Renal cortex interstitium (tissue), 11 donors: ENCODE results near the gene CPED1. TPM values are rescaled to one million over a fixed set of nuclear protein-coding genes. Genes with fewer than 3 reads are reported as not detected.
A peak's percentile ranks its signal among the peaks of the same experiment; 100 is the strongest.
"Not testable (repeated sequence)": the region's sequence is repeated elsewhere in the genome, so short reads cannot be mapped to it uniquely, and the experiment has no call there.

ENCODE experiments used
- DNase-seq, 11 donors: peaks; one replicate each; pipeline ENCODE4 v3.0.0-alpha.2; 2013; ENCODE audit warnings: low read depth in 9 of 11, low spot score in 4 of 11; ENCODE audit errors: extremely low read depth in 1 of 11
- polyA plus RNA-seq, 3 donors: library from polyadenylated mRNA; unstranded; fragments of 120-200 nt; gene quantifications; one replicate each; pipeline ENCODE4 v1.2.1, GENCODE V29; 2013; ENCODE audit not compliant: insufficient read length in 3 of 3

CPED1 gene
- polyA plus RNA-seq, 3 donors: 37.1 to 43.9 (median 43.3) TPM

DNA sequence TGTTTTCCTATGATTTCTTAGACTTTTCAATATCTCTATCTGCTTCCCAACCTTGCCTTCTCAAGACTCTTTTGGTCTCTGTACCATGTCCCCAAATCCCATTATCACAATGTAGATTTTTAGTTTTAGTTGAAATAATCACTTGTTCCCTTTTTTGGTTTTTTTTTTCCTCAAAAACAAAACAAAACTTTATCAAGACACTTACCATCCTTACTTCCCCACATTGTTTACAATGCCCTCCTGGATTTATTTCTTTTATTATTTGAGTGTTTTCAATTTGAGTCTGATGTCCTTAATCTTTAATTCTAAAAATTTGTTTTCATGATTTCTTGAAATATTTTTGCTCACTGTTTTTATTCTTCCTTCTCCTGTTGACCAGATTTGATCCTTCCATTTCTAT lies 112.6 kb downstream of the CPED1 start:
- DNase-seq: no peak

DNA sequence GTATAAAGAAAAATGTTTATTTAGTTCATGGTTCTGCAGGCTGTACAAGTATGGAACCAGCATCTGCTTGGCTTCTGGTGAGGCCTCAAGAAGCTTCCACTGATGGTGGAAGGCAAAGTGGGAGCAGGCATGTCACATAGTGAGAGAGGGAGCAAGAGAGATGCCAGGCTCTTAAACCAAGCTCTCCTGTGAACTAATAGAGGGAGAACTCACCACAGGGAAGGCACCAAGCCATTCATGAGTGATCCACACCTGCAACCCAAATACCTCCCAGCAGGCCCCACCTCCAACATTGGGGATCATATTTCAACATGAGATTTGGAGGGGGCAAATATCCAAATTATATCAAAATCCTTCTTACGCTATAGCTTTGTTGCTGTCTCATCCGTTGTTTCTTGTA lies 113.1 kb downstream of the CPED1 start:
- no peak for DNase-seq

DNA sequence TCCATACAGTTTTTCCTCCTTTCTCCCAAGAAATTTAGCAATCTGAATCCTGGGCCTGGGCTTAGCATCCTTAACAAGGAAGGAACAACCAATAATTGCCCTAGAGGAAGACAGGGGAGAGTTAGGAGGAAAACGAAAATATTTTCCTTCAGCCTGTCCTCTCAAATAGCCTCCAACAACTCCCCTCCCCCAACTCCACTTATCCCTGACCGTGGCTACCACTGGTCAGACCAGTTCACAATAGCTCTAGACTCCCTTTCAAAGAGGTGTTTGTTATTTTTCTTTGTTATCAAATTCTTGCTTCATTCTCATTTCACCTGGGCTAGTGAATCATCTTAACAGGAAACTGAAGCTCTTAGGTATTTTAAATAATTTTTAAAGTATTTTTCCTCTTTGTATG lies 114.1 kb downstream of the CPED1 start:
- DNase-seq: no peak

DNA sequence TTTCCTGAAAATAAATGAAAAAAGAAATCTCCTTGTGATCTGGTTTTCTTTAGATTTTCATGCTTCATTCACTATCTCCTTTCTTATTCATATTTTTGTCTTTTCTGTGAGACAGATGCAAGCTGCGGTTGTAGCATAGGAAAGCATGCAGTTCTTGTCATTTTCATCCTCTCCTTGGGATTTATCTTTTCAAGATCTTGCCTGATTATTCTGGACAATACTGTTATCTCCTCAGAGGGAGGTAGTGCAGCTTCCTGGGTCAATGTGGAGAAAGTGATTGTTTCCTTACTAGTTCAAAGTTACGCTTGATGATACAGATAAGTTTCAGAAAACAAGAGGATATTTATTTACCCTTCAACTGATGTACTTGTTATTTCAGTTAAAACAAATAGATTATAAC lies 114.6 kb downstream of the CPED1 start:
- no peak for DNase-seq

DNA sequence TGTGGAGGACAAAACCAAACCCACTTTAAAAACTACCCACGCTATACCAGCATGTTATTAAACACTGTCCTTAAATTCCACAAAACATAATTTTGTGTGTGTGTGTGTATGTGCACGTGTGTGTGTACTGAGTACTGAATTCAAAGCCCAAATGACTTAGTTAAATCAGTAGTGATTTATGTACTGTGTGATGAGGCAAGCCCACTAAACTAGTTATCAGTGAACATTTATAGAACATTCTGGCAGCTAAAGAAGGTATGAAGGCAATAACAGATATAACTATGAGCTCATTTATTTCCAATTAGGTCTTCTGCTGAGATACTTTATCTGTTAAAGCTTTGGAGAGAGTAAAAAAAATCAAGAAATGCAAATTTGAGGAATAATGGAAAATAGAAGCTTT lies 115.1 kb downstream of the CPED1 start:
- DNase-seq: no peak

DNA sequence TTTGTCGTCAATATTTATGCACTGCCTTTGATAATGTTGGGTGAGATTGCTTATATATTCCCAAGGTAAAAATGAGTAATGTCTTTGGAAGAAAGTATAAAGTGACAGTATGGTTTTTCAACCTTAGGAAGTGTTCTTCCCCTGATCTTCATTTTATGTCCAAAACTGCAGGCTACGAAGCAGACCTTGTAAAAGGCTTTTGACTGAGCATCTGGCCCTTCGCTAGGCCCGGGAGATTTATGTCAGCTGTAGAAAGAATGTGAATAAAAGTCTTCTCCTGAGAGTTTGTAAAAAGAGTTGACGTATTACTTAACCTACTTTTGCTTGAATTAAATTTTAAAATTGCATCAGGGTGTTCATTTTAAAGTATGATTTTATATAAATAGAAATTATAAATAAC lies 116.8 kb downstream of the CPED1 start:
- peak in 1 of 11 donors; percentile 11 for DNase-seq

DNA sequence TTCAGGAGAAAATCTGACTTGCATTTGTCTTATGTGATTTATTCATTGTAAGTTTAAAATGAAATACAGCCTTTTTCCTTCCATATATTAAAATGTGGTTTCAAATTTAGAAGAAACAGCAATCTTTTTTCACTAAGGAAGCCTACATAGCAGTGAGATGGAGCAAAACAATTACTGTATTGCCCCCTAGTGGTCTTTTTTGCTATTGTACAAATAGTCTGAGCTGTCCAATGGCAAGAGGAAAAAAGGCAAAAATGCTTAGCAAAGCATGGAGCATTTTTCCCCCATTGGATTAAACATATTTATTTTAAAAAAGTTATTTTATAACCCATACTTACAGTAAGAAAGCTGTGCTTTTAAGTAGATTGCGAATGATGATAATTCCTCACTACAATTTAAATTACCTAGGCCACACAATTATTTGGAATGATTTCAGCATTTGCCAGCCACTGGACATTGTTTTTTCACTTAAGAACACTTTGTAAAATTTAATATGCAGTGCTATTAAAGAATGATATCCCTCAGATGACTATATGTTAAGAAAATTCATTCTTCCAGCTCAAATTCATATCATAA lies 119.5 kb downstream of the CPED1 start:
- peak; percentile 34 to 71 (median 48) for DNase-seq

DNA sequence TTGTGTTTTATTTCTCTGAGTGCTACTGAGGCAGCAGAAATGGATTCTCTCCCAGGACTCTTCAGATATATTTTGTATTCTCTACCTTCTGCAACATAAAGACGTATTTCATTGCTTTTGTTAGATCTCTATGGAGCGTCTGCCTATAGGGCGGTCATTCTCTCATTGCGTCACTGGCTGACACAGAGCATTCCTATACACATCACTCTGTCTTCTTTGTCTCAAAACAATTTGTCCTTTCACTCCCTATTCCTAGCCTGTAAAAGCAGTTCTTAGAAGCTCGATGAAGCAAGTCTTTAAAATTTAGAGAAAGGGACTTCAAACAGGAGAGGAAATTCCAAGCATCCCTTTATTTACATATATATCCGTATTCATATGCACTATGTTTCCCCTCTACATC lies 120.6 kb downstream of the CPED1 start:
- DNase-seq: no peak

DNA sequence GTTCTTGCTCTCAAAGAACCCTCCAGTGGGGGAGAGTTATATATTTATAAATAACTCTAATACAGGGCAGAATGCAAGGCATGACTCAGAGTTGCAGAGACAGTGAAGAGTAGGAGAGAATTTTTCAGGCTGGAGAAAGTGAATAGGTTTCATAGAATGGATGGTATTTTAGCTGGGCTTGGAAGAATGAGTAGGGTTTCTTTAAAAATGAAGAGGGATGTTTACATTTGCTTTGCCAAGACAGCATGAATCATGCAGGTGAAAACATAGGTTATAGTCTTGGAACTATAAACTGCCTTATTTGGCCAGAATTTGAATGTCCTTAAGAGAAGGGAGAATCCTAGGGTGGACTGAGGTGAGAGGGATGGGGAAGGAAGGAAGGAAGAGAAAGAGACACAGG lies 124.8 kb downstream of the CPED1 start:
- no peak for DNase-seq

DNA sequence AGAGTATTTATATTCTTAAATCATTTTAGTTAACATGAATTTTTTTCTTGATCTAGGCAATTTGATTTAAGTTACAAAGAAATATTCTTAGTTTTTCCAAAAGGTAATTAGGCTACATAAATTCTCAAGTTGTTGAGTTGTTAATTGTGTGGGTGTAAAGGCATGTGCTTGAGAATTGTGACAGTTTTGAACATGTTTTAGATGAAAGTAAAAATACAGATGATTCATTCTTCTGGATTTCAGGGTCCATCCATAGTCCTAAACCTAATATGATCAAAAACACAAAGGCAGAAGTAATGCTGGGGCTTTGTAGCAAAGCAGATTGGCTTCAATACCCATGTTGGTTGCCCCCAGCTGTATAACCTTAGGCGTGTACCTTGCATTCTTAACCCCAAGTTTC lies 127.9 kb downstream of the CPED1 start:
- DNase-seq: no peak

DNA sequence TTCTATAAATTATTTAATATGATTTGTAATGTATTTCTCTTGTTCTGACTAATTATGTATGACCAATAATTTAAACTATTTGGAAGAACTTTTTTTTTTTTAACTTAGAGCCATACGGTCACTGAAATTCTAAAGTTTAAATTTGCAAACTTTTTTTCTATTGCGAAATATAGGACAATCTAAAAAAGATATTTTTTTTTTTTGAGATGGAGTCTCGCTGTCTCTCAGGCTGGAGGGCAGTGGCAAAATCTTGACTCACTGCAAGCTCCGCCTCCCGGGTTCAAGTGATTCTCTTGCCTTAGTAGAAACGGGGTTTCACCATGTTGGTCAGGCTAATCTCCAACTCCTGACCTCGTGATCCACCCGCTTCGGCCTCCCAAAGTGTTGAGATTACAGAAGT lies 130.5 kb downstream of the CPED1 start:
- no peak for DNase-seq

DNA sequence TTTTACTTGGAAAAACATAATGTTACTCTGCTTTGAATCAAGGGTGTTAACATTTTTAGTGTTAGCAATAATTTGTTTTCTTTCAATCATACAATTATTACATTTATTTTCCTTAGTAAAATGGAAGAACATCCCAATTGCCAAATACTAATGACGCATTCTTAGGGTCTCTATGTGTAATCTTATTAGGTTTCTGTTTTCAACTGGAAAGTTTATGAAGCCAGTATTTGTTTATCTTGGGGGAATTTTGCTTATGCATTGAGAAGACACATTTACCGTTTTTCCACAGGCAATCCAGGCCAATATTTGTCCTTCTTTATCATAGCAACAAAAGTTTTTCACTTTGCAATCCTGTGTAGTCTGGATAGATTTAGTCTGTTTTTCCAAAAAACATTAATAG lies 134.5 kb downstream of the CPED1 start:
- no peak for DNase-seq

DNA sequence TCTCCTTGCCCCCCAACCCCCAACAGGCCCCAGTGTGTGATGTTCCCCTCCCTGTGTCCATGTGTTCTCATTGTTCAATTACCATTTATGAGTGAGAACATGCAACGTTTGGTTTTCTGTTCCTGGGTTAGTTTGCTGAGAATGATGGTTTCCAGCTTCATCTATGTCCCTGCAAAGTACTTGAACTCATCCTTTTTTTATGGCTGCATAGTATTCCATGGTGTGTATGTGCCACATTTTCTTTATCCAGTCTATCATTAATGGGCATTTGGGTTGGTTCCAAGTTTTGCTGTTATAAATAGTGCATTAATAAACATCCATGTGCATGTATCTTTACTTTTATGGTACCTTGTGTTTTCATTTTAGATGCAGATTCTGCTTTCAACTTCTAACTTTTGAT lies 136.9 kb downstream of the CPED1 start:
- not testable (repeated sequence) for DNase-seq

DNA sequence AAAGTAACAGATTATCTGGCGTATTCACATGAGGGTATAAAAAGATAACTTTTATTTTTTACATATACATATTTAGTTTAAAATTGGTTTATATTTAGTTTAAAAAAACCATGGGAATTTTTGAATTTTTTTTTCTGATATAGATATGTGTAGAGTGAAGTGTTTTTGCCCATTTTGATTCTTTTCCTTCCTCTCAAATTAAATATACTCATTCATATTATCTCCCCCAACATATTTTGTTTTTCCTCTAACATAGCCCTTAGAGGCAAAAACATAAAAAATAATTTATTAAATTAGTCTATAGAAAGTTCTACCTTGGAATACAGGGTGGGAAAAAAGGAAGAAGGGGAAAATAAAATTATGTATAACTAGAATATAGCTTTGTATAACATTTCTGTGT lies 137.7 kb downstream of the CPED1 start:
- DNase-seq: no peak

DNA sequence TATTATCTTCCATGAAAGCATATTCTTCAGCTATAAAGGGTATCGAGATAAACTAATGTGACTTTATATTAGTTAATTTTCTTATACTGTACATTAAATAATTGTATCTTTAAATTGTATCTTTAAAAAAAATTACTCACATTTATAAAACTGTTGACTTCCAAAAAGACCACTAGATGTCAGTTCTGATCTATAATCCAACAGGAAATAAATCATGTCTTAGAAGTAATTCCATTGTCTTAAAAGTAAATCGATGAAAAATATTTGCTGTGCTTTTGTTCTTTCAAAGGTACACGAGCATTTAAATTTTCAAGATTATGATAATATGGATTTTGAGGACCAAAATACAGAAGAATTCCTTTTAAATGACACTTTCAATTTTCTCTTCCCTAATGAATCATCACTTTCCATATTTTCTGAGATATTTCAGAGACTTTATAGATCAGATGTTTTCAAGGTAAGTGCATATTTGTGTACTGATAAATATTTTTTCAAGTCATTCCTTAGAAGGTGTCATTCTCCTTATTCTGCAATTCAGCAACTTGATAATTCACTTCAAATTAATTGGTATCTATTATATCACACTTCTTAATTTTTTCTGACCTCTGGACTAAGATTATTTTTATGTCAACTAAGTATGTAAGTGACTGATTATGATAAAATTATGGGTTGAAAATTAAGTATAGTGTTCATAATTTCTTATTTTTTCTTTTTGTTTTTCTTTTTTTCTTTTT lies 138.5 kb downstream of the CPED1 start:
- DNase-seq: no peak

DNA sequence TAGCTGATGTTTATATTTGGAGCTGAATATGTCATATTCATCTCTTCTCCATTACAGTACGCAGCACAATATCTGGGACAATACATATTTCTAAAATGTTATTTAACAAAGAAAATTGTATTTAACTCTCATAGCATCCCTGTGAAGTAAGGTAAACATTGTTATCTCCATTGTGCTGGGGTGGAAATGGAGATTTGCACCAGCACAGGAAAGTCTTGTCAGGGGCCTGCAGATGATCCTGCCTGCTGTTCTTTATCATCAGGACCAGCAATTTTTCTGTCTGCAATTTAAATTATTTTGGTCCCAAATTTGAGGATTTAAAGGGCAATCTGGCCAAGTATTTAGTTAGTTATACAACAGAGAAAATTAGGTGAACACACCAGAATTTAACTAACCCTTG lies 144.4 kb downstream of the CPED1 start:
- DNase-seq: no peak

DNA sequence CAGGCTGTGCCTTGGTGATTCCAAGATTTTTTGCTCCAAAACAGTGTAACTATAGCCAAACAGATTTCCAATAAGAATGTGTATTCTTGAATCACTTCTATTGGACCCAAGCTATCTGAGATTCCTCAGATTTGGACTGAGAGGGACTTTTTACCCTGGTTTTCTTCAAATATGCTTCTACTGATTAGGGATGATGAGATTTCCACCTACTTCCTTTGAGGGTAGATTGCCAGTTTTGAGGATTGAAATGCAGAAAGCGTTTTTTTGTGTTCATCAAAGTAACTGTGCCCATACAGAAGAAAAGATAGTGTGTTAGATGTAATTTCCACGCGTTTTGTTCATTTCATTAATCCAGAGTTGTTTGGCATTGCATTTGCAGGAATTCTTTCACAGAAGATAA lies 144.9 kb downstream of the CPED1 start:
- DNase-seq: no peak

DNA sequence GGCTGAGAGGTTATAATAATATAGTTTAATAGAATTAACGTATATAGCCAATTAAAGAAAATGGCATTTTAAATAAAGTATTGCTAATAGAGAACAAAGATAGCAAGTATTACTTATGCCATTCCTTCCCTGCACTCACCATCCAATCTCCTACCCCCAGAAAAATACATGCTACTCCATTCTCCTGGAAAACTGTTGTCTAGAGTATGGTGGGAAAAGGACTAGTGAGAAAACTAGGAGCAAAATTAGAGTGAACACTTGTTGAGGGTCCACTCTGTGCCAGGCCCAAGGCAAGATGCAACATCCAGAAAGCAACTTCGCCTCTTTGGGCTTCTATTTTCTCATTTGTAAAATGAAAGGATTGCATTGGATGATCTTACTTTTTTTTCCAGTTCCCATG lies 149.1 kb downstream of the CPED1 start:
- DNase-seq: no peak

DNA sequence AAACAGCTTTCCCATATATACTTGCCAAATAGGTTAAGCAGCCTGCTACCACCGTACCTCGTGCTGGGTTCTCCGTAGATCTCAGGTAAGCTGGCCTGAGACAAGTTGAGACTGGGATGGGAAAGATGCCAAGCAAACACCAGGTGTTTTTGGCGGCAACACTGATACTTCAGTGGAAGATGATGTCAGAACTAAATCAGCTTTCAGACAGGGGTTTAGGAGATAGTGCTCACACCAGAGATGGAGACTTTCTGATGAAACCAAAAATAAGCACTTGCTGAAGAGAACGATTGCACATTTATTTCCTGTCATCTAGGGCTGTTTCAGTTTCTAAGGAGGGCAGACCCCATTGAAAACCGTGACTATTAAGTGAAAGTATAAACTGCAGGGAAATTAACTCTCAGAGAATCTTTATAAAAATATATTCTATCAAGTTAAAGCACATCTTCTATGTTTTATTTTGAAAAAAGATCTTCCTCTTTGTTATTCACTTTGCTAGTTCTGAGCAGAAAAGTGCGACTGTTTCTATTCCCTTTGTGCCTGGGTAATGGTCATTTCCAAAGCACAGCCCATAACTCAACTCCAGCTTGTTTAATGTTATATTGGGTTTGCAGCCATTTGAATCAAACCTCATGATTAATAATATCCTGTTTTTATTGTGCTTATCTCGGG lies 149.9 kb downstream of the CPED1 start:
- no peak for DNase-seq

DNA sequence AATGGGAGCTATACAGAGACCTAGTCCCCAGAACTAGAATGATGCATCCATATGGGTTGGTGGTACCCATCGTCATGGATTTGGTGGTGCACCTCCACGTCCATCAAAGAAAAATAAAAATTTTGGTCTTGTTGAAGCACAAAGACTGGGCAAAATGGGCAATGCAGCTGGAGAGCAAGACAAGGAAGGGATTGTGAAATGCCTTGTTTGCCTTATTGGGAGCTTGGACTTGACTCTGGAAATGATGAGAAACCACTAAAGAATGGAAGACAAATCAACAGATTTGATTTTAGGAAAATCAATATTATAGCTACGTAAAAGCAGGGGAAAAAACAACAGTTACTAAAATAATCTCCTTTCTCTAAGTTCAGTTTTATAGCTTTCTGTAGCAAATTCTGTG lies 150.9 kb downstream of the CPED1 start:
- no peak for DNase-seq

DNA sequence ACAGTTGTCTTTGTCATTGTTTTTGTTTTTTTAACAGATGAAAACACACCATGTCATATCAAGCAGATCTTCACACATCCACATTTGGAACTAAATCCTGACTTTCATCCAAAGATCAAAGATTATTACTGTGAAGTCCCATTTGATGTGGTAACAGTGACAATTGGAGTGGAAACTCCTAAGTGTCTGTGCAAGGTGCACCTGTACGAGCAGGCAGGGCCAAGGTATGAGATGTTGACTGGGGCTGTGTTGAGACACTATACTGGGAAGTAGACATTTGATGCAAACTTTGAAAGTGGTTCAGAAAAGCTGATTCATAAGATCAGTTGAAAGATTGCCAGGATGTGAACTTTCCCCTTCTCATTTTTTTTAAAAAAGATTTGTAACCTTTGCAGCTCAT lies 152.3 kb downstream of the CPED1 start:
- DNase-seq: no peak
